ENCODE results near the gene TBX3.
"Not testable (repeated sequence)": the region's sequence is repeated elsewhere in the genome, so short reads cannot be mapped to it uniquely, and the experiment has no call there.

Gene TBX3

DNA sequence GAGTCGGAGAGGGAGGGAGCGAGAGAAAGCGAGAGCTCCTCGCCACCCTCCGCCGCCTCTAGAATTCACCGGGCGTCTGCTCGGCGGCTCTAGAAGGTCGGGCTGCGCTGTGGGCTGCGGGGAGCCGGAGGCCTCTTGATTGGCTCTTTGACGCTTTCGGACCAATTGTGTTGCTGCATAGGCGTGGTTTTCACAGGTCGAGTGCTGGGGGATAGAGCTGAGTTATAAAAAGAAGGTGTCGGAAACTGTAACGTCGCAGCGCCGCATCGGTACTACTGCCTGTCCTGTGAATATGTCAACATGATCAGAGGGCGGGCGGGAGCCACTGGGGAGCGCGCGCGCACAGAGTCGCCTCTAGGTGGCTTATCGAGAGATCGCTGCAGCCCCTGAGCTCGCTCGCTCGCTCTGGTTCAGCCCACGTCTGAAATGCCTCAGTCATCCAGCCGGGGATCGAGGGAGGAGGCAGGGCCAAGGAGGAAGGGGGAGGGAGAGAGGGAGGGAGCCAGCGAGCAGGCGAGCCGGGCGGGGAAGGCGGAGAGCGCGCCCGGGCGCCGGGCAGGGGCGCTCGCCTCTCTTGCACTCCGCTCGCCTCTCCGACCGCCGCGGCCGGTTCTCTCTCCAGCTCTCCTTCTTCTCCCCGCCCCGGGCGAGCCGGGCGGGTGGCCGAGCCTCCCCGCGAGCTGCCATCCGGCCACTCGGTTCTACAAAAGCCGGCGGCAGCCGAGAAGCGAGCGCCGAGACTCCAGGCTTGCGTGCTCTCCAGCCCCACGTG lies at the start of gene TBX3:
Gene TBX3, minus strand, starts transcription at position 78 of the 772 bp plus-strand sequence. CDS start 975 bp downstream, outside the sequence.
- no peak for DNase-seq (ENCODE audit: low read depth)

DNA sequence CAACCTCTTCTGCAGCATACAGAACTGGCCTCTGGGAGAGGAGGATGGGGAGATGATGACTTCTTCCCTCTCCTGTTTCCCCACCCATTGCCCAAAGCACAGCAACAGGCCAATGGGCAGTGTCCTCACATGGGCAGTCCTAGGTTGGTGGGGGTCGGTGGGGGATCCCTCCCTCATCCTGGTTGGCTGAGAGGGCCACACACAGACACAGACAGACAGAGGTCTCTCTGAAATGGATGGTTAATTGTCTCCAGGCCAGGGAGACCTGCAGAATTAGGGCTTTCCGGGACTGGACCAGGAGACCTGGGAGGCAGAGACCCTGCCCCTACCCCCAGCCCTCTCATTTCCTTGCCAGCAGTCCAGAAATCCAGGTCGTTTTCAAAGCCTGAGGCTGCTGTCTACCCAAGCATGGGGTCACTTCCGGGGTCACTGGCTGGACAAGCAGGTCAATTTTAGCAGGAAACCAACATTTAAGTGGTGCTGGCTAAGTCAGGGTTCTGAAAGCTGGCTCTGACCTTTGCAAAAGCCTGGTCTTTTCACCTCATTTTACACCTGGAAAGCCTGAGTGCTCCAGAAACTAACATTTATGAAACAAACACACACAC lies 48.6 kb upstream of the TBX3 start:
- DNase-seq (ENCODE audit: low read depth), result no peak

DNA sequence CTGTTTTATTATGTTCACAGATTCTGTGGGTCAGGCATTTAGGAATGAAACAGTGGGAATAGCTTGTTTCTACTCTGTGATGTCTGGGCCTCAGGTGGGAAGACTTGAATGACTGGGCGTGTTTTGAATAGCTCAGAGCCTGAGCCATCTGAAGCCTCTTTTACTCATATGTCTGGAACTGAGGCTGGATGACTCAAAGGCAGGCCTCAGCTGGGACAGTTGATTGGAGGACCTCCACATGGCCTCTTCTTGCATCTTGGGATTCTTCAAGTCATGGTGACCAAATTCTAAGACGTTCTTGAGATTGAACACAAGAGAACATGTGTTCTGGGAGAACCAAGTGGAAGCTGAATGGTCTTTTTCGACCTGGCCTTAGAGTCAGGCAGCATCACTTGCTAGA lies 45.8 kb upstream of the TBX3 start:
- no peak for DNase-seq (ENCODE audit: low read depth)

DNA sequence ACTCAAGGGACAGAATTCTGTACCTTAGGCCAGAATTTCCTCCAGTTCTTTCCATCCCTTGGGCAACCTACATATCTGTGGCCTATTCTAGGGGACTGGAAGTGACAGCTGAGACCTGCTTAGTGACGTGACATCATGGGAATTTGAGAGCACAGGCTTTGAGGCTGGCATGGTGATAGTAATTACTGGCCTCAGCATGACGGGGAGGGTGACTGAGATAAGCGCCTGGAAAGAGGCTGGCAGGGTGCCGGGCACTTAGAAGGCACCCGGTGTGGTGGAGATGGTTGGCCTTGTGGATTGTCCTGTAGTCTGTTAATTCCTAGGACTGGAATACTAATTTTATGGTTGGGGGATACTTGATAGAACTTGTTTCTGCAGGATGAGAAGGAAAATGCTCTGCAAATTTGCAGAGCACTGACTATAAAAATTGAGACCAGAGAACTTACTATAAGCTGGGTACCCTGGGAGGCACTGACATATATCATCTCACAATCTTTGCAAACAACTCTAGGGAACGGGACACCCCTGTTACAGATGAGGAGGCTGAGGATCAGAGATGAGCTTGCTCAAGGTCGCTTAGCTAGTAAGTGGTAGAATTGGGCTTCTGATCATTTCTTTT lies 42.2 kb upstream of the TBX3 start:
- DNase-seq (ENCODE audit: low read depth), result no peak

DNA sequence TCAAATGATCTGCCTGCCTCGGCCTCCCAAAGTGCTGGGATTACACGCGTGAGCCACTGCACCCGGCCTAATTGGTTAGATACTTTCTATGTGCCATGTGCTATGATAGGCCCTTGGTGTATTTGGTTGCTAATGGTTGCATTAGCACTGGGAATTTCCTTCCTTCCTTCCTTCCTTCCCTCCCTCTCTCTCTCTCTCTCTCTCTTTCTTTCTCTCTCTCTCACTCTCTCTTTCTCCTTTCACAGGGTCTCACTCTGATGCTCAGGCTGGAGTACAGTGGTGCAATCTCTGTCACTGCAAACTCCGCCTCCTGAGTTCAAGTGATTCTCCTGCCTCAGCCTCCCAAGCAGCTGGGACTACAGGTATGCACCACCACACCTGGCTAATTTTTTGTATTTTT lies 38.2 kb upstream of the TBX3 start:
- DNase-seq (ENCODE audit: low read depth), result not testable (repeated sequence)

DNA sequence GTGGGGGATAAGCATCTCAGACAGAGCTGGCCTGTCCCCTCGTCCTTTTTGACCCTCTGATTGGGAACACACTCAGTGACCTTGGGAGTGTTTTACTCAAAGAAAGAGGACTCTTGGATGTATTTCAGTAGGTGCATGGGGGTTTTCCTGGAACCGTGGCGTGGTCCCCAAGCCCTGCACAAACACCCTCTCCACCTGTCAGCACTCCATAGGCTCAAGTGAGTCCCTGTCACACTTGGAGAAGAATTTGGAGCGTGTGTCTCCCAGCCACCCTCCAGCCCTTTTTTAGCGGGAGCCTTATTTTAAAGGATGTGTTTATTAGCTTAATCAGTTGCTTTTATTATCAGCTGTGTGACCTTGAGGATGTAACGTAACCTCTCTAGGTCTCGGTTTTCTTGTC lies 37.3 kb upstream of the TBX3 start:
- no peak for DNase-seq (ENCODE audit: low read depth)

DNA sequence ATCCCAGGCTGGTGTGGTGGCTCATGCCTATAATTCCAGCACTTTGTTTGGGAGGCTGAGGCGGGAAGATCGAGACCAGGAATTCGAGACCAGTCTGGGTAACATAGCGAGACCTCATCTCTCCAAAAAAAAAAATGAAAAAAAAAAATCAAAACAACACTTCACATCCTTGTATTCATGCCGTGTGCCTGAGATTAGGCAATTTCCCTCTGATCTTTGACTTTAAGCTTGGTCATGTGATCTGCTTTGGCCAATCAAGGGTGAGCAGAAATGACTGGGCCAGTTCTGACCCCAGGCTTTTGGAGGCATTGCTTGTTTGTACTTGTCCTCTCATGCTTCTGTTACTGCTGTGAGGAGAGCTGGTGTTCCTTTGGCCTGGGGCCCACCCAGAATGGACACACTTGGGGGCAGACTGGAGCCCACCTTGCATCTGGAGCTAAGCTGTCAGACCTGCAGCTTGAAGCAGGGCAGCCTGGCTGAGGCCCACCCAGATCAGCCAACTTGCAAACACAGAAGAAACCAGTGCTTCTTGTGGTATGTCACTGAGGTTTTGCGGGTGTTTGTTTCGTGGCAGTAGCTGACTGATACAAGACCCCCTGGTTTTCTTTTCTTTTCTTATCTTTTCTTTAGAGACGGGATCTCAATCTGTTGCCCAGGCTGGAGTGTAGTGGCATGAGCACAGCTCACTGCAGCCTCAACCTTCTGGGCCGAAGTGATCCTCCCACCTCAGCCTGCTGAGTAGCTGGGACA lies 29.7 kb upstream of the TBX3 start:
- DNase-seq (ENCODE audit: low read depth), result no peak

DNA sequence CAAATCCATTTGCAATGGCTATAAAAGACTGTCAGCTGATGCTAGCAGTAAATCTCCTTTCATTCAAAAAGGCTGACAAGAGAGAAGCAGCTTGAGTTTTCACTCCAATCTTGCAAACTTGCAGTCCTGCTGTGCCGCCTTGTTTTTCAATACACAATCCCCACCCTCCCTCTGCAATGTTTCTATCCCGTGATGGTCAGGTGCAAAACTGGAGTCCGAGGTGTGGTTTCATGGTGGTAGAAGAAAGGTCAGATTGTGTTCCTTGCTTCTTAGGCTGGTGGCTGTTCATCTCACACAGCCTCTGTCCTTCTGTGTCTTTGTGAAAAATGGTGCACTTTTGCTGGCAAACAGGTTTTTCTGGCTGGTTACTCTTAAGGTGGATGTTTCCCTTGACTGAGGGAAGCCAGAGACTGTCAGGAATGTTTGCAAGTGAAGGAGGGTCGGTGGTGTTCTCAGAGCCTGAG lies 27.7 kb upstream of the TBX3 start:
- DNase-seq (ENCODE audit: low read depth), result no peak

DNA sequence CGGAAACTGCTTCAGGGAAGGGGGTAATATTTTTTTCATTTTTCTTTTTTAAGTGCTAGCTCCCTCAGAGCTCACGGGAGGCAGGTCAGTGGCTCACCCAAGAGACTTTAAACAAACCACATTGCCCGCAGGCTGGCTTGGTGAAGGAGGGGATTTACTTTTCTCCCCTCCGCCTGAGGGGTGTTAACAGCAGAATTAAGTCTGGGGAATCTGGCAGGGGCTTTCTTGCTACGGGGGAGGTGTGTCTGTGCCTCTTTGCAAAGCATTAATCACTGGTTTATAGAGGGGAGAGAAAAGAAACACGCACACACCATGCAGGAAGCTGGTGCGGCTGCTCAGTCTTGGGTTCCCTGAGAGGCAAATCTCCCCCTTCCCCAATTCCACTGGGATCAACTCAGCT lies 26.2 kb upstream of the TBX3 start:
- no peak for DNase-seq (ENCODE audit: low read depth)

DNA sequence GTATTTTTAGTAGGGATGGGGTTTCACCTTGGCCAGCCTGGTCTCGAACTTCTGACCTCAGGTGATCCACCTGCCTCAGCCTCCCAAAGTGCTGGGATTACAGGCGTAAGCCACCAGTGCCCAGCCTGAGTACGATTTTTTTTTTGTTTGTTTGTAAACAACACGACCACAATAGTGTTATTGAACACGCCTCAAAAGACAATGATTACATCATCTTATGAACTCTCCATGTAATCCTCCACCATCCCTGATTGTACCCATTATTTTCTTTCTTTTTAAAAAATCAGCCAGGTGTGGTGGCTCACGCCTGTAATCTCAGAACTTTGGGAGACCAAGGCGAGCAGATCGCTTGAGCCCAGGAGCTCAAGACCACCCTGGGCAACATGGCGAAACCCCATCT lies 25.1 kb upstream of the TBX3 start:
- DNase-seq (ENCODE audit: low read depth), result no peak

DNA sequence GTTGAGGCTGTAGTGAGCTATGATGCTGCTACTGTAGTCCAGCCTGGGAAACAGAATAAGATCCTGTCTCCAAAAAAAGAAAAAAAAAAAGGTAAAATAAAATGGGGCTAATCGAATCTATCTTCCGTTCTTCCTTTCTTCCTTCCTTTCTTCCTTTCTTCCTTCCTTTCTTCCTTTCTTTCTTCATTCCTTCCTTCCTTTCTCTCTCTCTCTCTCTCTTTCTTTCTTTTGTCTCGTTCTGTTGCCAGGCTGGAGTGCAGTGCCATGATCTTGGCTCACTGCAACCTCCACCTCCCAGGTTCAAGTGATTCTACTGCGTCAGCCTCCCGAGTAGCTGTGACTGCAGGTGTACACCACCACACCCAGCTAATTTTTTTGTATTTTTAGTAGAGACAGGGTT lies 24.6 kb upstream of the TBX3 start:
- not testable (repeated sequence) for DNase-seq (ENCODE audit: low read depth)

DNA sequence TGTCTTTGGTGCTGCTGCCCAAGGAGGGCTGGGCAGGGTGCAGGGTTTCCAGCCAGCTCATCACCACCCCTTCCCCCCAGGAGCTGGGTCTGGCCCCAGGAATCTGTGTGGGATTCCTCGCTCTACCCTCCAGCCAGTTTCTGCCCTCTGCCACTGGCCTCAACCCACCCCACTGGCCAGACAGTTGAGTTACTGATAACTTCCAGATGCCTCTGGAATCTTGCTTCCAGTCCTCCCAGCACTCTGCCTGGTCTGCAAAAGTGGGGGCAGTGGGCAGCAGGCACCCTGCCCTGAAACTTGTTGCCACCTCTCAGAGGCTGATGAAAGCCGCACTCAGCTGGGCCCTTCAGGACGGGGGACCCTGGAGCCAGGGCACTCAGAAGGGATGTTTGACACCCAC lies 20.1 kb upstream of the TBX3 start:
- no peak for DNase-seq (ENCODE audit: low read depth)

DNA sequence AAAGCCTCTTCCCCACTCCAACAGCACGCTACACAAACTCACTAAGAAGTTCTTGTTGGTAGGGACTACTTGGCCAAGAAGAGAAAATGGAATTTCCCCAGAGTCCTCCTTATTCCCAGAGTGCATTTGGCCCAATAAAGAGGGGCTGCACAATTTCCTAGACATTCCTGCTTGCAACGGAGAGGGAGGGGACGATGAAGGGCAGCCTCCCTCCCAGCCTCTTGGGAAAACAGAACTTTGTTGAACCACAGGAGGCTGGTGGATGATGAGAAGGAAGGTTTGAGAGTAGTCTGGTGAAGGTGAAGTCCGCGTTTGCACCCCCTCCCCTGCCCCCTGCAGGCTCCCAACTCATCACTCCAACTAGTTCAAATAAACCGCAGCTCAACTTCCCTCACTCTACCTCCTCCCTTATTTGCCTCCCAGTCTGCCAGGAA lies 19.1 kb upstream of the TBX3 start:
- no peak for DNase-seq (ENCODE audit: low read depth)

DNA sequence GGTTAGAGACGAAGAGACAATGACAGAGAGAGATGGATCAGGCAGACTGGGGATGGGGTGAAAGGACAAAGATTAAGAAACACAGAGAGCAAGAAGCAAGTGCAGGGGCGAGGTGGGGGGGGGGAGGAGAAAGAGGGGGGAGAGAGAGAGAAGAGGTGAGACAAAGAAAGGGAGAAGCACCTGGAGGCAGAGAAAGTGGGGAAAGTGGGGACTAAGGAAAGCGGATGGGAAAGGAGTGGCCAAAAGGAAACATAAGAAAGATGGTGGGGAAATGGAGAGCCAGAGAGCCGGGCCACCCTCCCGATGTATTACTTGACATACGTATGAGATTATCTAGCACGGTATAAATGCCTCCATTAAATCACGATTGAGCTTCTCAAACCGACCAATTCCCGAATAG lies 18.5 kb upstream of the TBX3 start:
- DNase-seq (ENCODE audit: low read depth), result no peak

DNA sequence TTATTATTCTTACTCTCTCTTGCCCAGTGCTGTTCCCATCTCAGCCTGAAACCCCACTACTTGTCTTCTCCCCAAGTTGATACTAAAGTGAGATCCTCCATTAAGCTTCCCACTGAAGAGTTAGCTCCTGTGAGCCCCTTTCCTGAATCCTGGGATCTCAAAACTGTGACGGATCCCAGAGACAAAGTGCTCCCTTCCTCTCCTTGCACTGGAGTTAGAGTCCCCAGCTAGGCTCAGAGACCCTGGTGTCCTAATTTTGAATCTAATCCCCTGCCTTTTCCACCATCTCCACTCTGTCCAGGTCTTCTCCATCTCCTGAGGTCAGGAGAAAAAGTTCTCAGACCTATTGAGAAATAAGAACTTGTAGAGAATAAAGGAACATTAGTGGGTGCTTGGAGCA lies 17.6 kb upstream of the TBX3 start:
- no peak for DNase-seq (ENCODE audit: low read depth)

DNA sequence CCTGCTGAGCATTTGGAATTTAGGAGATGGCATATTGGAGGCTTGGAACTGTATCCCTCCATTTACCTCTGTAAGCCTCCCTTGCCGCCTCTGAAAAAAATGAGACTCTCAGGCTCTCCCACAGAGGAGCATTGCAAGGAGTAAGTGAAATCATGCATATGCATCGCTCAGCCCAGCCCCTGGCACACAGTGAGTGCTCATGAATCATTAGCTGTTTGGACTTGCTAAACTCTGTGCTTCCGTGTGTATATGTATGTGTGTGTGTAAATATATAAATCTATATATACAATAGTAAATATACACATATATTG lies 17.1 kb upstream of the TBX3 start:
- DNase-seq (ENCODE audit: low read depth), result no peak

DNA sequence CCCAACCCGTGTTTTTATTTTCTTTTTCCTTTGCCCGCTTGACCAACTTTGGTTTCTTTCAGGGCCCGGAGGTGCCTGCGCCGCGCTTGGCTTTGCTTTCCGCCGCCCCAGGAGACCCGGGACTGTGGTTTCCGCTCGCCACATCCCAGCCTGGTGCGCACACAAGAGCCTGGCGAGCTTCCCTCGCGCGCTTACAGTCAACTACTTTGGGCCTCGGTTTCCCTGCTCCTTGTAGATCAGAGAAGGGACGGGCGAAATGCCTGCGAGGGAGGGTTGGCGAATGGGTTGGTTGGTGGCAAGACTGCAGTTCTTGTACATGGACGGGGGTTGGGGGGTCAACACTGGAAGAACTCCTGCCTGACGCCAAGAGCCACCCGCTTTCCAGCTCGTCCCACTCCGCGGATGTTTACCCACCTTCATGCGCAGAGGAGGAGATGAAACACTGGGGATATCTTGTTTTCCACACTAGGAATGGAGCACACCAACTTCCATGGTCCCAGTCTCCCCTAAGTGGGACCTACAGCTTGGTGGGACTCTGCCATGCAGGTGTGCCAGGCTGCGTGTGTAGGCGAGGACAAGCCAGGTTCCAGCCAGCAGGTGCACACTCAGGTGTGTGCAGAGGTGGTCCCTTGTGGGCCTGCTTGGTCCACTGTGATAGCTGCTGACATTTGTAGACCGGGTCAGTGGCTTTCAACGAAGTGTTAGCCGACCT lies 16.6 kb upstream of the TBX3 start:
- no peak for DNase-seq (ENCODE audit: low read depth)

DNA sequence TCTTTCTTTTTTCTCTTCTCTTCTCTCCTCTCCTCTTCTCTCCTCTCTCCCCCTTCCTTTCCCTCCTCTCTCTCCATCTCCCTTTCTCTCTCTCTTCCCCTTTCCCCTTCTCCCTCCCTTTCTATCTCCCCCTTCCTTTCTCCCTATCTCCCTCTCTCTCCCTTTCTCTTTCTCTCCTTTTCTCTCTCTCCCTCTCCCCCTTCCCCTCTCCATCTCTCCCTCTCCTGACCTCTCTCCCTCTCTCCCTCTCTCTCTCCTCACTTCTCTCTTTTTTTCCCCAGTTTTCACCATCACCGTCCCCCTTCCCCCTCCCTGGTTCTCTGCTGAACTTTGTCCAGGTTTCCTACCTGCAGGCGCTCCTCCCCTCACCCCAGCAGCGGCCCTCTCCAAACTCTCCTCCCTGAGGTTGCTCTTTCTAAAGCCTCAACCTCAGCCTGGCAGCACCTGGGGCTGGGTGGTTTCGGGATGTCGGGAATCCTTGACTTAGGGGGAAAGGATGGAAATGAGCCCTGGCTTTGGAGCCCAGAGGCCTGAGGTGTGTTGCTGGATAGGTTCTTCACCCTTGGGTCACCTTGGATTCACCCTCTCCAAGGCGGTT lies 14.7 kb upstream of the TBX3 start:
- no peak for DNase-seq (ENCODE audit: low read depth)

DNA sequence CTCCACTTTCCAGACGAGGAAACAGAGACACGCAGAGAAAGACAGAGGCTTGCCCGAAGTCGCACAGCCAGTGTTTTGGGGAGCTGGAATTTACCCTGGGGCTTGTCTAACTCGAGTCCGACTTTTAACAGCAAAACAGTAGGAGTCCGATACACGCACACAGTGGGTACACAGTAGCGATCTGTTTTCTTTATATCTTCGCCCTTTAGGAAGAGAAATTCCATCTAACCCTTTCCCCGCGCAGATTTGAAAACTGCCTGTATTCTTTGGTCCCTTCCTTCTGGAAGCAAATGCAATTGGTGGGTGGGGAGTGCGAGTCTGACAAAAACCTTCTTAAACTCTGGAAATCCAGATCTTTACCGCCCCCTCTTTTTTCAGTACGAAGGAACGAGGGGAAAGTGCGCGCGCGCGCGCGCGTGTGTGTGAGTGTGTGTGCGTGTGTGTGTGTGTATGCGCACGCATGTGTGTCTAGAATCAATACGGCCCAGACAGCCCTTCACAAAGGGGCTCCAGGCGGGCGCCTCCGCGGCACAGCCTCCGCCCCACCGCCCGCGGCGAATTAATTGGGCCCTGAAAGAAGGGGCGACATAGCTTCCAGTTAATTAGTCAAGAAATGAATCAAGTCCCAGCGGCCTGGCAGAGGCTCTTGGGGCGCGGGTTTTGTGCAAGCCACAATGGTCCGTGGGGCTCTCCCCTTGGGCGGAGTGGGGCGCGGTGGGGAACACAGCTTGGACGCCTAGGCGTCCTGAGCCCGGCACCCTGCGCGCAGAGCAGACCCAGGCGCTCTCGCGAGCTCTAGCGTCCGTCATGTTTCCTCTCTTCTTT lies 14.0 kb upstream of the TBX3 start:
- no peak for DNase-seq (ENCODE audit: low read depth)

DNA sequence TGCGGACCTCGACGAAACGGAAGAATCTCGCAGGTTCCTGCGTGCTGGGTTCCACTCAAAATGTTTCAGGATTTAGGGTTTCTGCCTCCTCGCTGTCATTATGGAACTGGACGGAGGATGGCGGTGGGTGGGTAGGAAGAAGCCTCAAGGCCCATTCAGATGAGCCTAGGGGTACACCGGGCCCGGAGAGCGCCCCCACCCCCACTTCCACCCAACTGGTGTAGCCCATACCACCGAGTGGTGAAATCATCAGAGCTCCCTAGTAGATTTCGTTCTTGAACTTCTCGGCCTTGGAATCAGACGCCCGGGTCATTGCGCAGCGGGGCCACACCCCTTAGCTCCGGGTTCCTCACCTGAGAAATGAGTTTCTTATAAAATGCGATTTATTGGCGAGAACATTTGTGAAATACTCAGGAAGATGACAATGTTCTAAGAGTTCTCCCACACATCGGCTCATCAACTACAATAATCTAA lies 13.3 kb upstream of the TBX3 start:
- DNase-seq (ENCODE audit: low read depth), result no peak
